ENCODE data around the gene ABR. TPM values are rescaled to one million over a fixed set of nuclear protein-coding genes. Genes with fewer than 3 reads are reported as not detected.

Gene ABR
- total and polyA plus RNA-seq, 2 of the 13 experiments (the other 11 are each of a cell fraction or from before 2014, with no cell fraction given): 12.4 to 40.4 TPM

DNA sequence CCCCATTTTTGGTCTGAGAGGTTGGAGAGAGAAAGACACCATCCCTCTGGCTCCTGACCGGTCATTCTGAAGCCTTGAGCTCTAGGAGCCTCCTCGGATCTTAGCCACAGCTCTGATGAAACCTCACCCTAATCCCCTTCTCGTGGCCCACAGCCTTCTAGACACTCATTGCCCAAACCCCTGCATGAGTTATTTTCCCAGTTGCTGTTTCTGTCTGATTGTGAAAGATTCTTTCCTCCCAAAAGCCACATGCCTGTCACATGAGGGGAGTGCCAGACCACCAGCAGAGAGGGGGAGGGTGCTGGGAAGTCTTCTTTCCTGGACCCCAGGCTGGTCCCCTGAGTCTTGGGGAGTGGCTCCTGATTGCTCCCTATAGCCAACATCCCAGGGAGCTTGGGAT lies 17.6 kb upstream of the ABR start:
- no peak for TF ChIP-seq ZNF850 (CRISPR knock-in tag; conservative IDR thresholded peaks at IDR 0.05)
- POLR2A ChIA-PET: no interaction called here
- no peak for FAIRE-seq
- H4K20me1 ChIP-seq (ENCODE audit: insufficient read depth, low read length): no peaks in the 10 kb centered on the region
- H3K4me3 ChIP-seq (replicated peaks in 1 of 3; ENCODE audit: insufficient read depth in 1 of 3, low read depth in 2 of 3, low read length in 3 of 3): no peak overlapping the region
- no peaks in the 10 kb centered on the region for H3K9me3 ChIP-seq (ENCODE audit: low read length)
- H3K79me2 ChIP-seq (ENCODE audit: insufficient read depth, low read length): no peaks in the 10 kb centered on the region
- intact Hi-C loops (cut with micrococcal nuclease; ENCODE audit: unreplicated experiment) (no loop called here), in situ Hi-C loops (cut with HindIII; ENCODE audit: extremely low pct_ligation_motif_present, low pct_unique_long_range_greater_than_20kb) (no loop called here)
- BruUV-seq (replicated peaks): no TSS peak
- DNase-seq (ENCODE audit: low spot score): no peak
- ATAC-seq: no peak
- no peak overlapping the region for H2AFZ ChIP-seq (ENCODE audit: low read length)
- H3K9ac ChIP-seq (ENCODE audit: insufficient read depth, low read depth, low read length): no peak overlapping the region
- no peaks in the 10 kb centered on the region for H3K4me1 ChIP-seq (ENCODE audit: insufficient read depth, low read length)
- no peak overlapping the region for H3K4me2 ChIP-seq (ENCODE audit: low read depth, low read length)
- CTCF ChIA-PET (ENCODE audit: low intra/inter-chr PET ratio, low total read pairs): no interaction called here
- no peaks in the 10 kb centered on the region for H3K36me3 ChIP-seq (replicated peaks in 1 of 2; ENCODE audit: control insufficient read depth in 1 of 2, insufficient read depth in 2 of 2, low read length in 2 of 2)
- 30% methylated on average over 3 of the region's 3 CpGs for WGBS (ENCODE audit: low lambda C conversion rate)
- no peak overlapping the region for H3K27ac ChIP-seq (ENCODE audit: extremely low read length, insufficient read depth, low read length)
- H3K27me3 ChIP-seq (ENCODE audit: control insufficient read depth in 1 of 2, insufficient read depth in 2 of 2, low read length in 2 of 2): peaks cover 5 to 45% of the 10 kb centered on the region in 2 experiments; a peak in 4 of 5 replicates

GRCh38 chr17:1196946-1197345 lies 17.2 kb upstream of the ABR start:
- no peaks in the 10 kb centered on the region for H3K79me2 ChIP-seq (ENCODE audit: insufficient read depth, low read length)
- no peak overlapping the region for H3K4me2 ChIP-seq (ENCODE audit: low read depth, low read length)
- H3K27me3 ChIP-seq (ENCODE audit: control insufficient read depth in 1 of 2, insufficient read depth in 2 of 2, low read length in 2 of 2): peaks cover 5 to 47% of the 10 kb centered on the region in 2 experiments; a peak in 4 of 5 replicates
- no peaks in the 10 kb centered on the region for H4K20me1 ChIP-seq (ENCODE audit: insufficient read depth, low read length)
- WGBS (ENCODE audit: low lambda C conversion rate): 30% methylated on average over 4 of the region's 14 CpGs
- no peak overlapping the region for H3K4me3 ChIP-seq (replicated peaks in 1 of 3; ENCODE audit: insufficient read depth in 1 of 3, low read depth in 2 of 3, low read length in 3 of 3)
- BruUV-seq (replicated peaks): no TSS peak
- no peaks in the 10 kb centered on the region for H3K4me1 ChIP-seq (ENCODE audit: insufficient read depth, low read length)
- H3K36me3 ChIP-seq (replicated peaks in 1 of 2; ENCODE audit: control insufficient read depth in 1 of 2, insufficient read depth in 2 of 2, low read length in 2 of 2): no peaks in the 10 kb centered on the region
- intact Hi-C loops (cut with micrococcal nuclease; ENCODE audit: unreplicated experiment): no loop called here
- in situ Hi-C loops (cut with HindIII; ENCODE audit: extremely low pct_ligation_motif_present, low pct_unique_long_range_greater_than_20kb): no loop called here
- ATAC-seq (no peak), FAIRE-seq (no peak), DNase-seq (ENCODE audit: low spot score) (no peak)
- no peak overlapping the region for H3K9ac ChIP-seq (ENCODE audit: insufficient read depth, low read depth, low read length)
- ChIA-PET POLR2A (no interaction called here), CTCF (ENCODE audit: low intra/inter-chr PET ratio, low total read pairs) (no interaction called here)
- no peak overlapping the region for H2AFZ ChIP-seq (ENCODE audit: low read length)
- no peaks in the 10 kb centered on the region for H3K9me3 ChIP-seq (ENCODE audit: low read length)
- H3K27ac ChIP-seq (ENCODE audit: extremely low read length, insufficient read depth, low read length): no peak overlapping the region
- TF ChIP-seq TCF12 (IDR thresholded peaks at IDR 0.05): no peak
- no peak for TF ChIP-seq TCF12 (CRISPR knock-in tag; IDR thresholded peaks at IDR 0.05)
- TF ChIP-seq SIN3B (IDR thresholded peaks at IDR 0.05; ENCODE audit: low read length): no peak
- TF ChIP-seq ZSCAN22 (CRISPR knock-in tag; IDR thresholded peaks at IDR 0.05): no peak
- TF ChIP-seq ZNF512 (CRISPR knock-in tag; IDR thresholded peaks at IDR 0.05): no peak
- TF ChIP-seq MTA3 (CRISPR knock-in tag; IDR thresholded peaks at IDR 0.05): no peak
- no peak for TF ChIP-seq ADNP (CRISPR knock-in tag; IDR thresholded peaks at IDR 0.05)
- no peak for TF ChIP-seq ZNF879 (CRISPR knock-in tag; IDR thresholded peaks at IDR 0.05)
- no peak for TF ChIP-seq RFXAP (CRISPR knock-in tag; IDR thresholded peaks at IDR 0.05; ENCODE audit: borderline replicate concordance)
- TF ChIP-seq, protein P1, sequence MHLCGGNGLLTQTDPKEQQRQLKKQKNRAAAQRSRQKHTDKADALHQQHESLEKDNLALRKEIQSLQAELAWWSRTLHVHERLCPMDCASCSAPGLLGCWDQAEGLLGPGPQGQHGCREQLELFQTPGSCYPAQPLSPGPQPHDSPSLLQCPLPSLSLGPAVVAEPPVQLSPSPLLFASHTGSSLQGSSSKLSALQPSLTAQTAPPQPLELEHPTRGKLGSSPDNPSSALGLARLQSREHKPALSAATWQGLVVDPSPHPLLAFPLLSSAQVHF (CRISPR knock-in tag; IDR thresholded peaks at IDR 0.05): no peak
- no peak for TF ChIP-seq JDP2 (CRISPR knock-in tag; IDR thresholded peaks at IDR 0.05; ENCODE audit: borderline replicate concordance)
- no peak for TF ChIP-seq ZEB1 (IDR thresholded peaks at IDR 0.05; ENCODE audit: insufficient replicate concordance, low read depth)
- no peak for TF ChIP-seq ZNF3 (CRISPR knock-in tag; IDR thresholded peaks at IDR 0.05)
- no peak for TF ChIP-seq KLF15 (CRISPR knock-in tag; IDR thresholded peaks at IDR 0.05; ENCODE audit: borderline replicate concordance)
- TF ChIP-seq PHF8 (CRISPR knock-in tag; IDR thresholded peaks at IDR 0.05): no peak
- no peak for TF ChIP-seq ZNF781 (CRISPR knock-in tag; IDR thresholded peaks at IDR 0.05; ENCODE audit: borderline replicate concordance, not compliant biosample characterization)
- no peak for TF ChIP-seq ZNF788 (CRISPR knock-in tag; IDR thresholded peaks at IDR 0.05; ENCODE audit: borderline replicate concordance)
- no peak for TF ChIP-seq ZNF83 (CRISPR knock-in tag; IDR thresholded peaks at IDR 0.05; ENCODE audit: borderline replicate concordance)
